Measurements from ENCODE around the gene SPATA31C1.

GRCh38 chr9:87970602-87971001 is 52.8 kb downstream of the SPATA31C1 start:
- TF ChIP-seq POLR2A (IDR thresholded peaks at IDR 0.05; ENCODE audit: low read depth, low read length) (no peak), TAF1 (IDR thresholded peaks at IDR 0.05; ENCODE audit: borderline replicate concordance, low read depth, low read length) (no peak)
